Epithelial cell of alveolus of lung (primary cell): ENCODE measurements around the gene TSPYL1. TPM values are rescaled to one million over a fixed set of nuclear protein-coding genes. Genes with fewer than 3 reads are reported as not detected.

ENCODE experiments used
- total RNA-seq: library from RNA; depleted of rRNA; stranded (reverse); fragments of >200 nt; gene quantifications from 2 replicates; pipeline ENCODE4 v1.2.1, GENCODE V29; 2015

Gene TSPYL1
- 48.4 and 57.9 TPM in 2 replicates for total RNA-seq

GRCh38 chr6:116279232-116280160 is at the start of gene TSPYL1:
TSS of gene TSPYL1 (minus strand) at chr6:116279930. CDS start at chr6:116279830, 100 bp downstream.

GRCh38 chr6:116253505-116254296 is 26.0 kb downstream of the TSPYL1 start, which contains the start of gene TSPYL4:
TSS of gene TSPYL4 (minus strand) at chr6:116254075. CDS start at chr6:116254008, 67 bp downstream.

Other genes starting within 250 kb of the TSPYL1 start
- gene FRK, start 219.0 kb downstream of the TSPYL1 start, total RNA-seq: 0.32 and 0.52 TPM in 2 replicates
- 8.3 and 8.9 TPM in 2 replicates for gene NT5DC1, start 179.1 kb downstream of the TSPYL1 start, total RNA-seq
- gene COL10A1, start 153.8 kb downstream of the TSPYL1 start, total RNA-seq: 0.08 and 0.13 TPM in 2 replicates
- gene TSPYL4, start 25.9 kb downstream of the TSPYL1 start, total RNA-seq: 10.6 and 28.3 TPM in 2 replicates
- 43.0 and 64.6 TPM in 2 replicates for gene DSE, start 91.0 kb upstream of the TSPYL1 start, total RNA-seq
- gene CALHM6, start 181.4 kb upstream of the TSPYL1 start, total RNA-seq: 2.0 and 6.2 TPM in 2 replicates
- gene CALHM5, start 231.7 kb upstream of the TSPYL1 start, total RNA-seq: 2.3 and 4.0 TPM in 2 replicates